GM23248 (cell line): ENCODE data around the gene LIM2. TPM values are rescaled to one million over a fixed set of nuclear protein-coding genes. Genes with fewer than 3 reads are reported as not detected.

ENCODE experiments used
- DNase-seq: peaks from one replicate; pipeline ENCODE4 v3.0.0-alpha.2; 2015
- H2AFZ ChIP-seq: fragments of 200-600 bp; sonication (generic); 2 replicates; pipeline ENCODE4 v1.6.1; 2016; ENCODE audit warnings: antibody characterized with exemption
- H3F3A ChIP-seq: fragments of 200-600 bp; sonication (generic); 2 replicates; pipeline ENCODE4 v1.6.1; 2016; ENCODE audit warnings: mild to moderate bottlenecking, antibody characterized with exemption, mixed run types; ENCODE audit not compliant: insufficient read depth
- H3K27ac ChIP-seq: fragments of 200-600 bp; sonication (generic); 2 replicates; pipeline ENCODE4 v1.5.1; 2016; ENCODE audit warnings: mild to moderate bottlenecking
- H3K27me3 ChIP-seq: fragments of 200-600 bp; sonication (generic); replicated peaks from 2 replicates; pipeline ENCODE4 v1.6.1; 2016; ENCODE audit warnings: mild to moderate bottlenecking; ENCODE audit not compliant: insufficient read depth
- H3K36me3 ChIP-seq: fragments of 200-600 bp; sonication (generic); 2 replicates; pipeline ENCODE4 v1.6.1; 2016; ENCODE audit warnings: low read depth, mild to moderate bottlenecking
- H3K4me1 ChIP-seq: fragments of 200-600 bp; sonication (generic); 2 replicates; pipeline ENCODE4 v1.6.1; 2016; ENCODE audit warnings: mild to moderate bottlenecking; ENCODE audit not compliant: insufficient read depth
- H3K4me2 ChIP-seq: fragments of 200-600 bp; sonication (generic); one replicate; pipeline ENCODE4 v1.6.1; 2016; ENCODE audit warnings: mild to moderate bottlenecking; ENCODE audit not compliant: unreplicated experiment
- H3K4me3 ChIP-seq: fragments of 200-600 bp; sonication (generic); 2 replicates; pipeline ENCODE4 v1.5.1; 2016; ENCODE audit warnings: mild to moderate bottlenecking
- H3K79me2 ChIP-seq: fragments of 200-600 bp; sonication (generic); 2 replicates; pipeline ENCODE4 v1.6.1; 2016; ENCODE audit warnings: mild to moderate bottlenecking; ENCODE audit not compliant: insufficient read depth
- H3K9ac ChIP-seq: fragments of 200-600 bp; sonication (generic); 2 replicates; pipeline ENCODE4 v1.6.1; 2016; ENCODE audit warnings: mild to moderate bottlenecking
- H3K9me2 ChIP-seq: fragments of 200-600 bp; sonication (generic); 2 replicates; pipeline ENCODE4 v1.6.1; 2016; ENCODE audit warnings: mixed run types, mild to moderate bottlenecking, moderate library complexity; ENCODE audit not compliant: insufficient read depth
- H3K9me3 ChIP-seq: fragments of 200-600 bp; sonication (generic); one replicate; pipeline ENCODE4 v1.6.1; 2017; ENCODE audit warnings: low read depth
- H4K20me1 ChIP-seq: fragments of 200-600 bp; sonication (generic); 2 replicates; pipeline ENCODE4 v1.6.0; 2016; ENCODE audit not compliant: insufficient read depth
- EZH2 ChIP-seq: fragments of 200-600 bp; sonication (generic); IDR thresholded peaks from 2 replicates; pipeline ENCODE4 v1.6.1; 2018; ENCODE audit warnings: antibody characterized with exemption, mild to moderate bottlenecking; ENCODE audit not compliant: insufficient read depth, poor library complexity, severe bottlenecking
- EZH2phosphoT487 ChIP-seq: fragments of 200-600 bp; sonication (generic); IDR thresholded peaks from 2 replicates; pipeline ENCODE4 v1.6.1; 2018; ENCODE audit warnings: antibody characterized with exemption, moderate library complexity, mild to moderate bottlenecking, low read depth; ENCODE audit not compliant: insufficient read depth
- WGBS, 2 experiments: methylation state at CpG; one replicate each; pipeline ENCODE4 v1.1.6; 2015 to 2017; ENCODE audit warnings: low lambda C conversion rate in 2 of 2, low coverage in 1 of 2; ENCODE audit errors: missing lambda C conversion rate in 2 of 2; 5-methylcytosine and 5-hydroxymethylcytosine counted together
- in situ Hi-C: fragments of 300-500 bp; cut with MboI; formaldehyde crosslinking; loops from 2 replicates; pipeline ENCODE4 v1.15.0; 2020
- polyA plus RNA-seq: library from polyadenylated mRNA; unstranded; fragments of >200 nt; fragmentation: Nextera tagmentation; extraction: Ambion mirVana; gene quantifications from 2 replicates; pipeline ENCODE4 v1.2.1, GENCODE V29; 2016
- total RNA-seq: library from RNA; depleted of rRNA; stranded (reverse); fragments of >200 nt; shearing (Covaris generic); gene quantifications from 2 replicates; pipeline ENCODE4 v1.2.3, GENCODE V29; 2014

Gene LIM2
- total and polyA plus RNA-seq, 2 experiments from 2014 or later = not detected

GRCh38 chr19:51370230-51370629, 17.5 kb downstream of the LIM2 start:
- WGBS, 2 experiments = 54% methylated on average over 4 of the region's 4 CpGs
- no peaks in the 10 kb centered on the region for H4K20me1 ChIP-seq
- H3K4me1 ChIP-seq = 0 out of 2 replicates have a peak, but pooled peaks cover 1% of the 10 kb centered on the region

GRCh38 chr19:51368366-51369282, 19.1 kb downstream of the LIM2 start, which contains the start of gene CLDND2:
Gene CLDND2 (minus strand): TSS chr19:51369003. CDS start chr19:51368577, 426 bp downstream.
- Histone ChIP-seq H3K4me2 (peak within 1 kb of the TSS; percentile 71), H4K20me1 (no peaks in the 10 kb centered on the region), H2AFZ (peak within 1 kb of the TSS; percentile 87), H3F3A (no peaks in the 10 kb centered on the region), H3K4me1 (0 out of 2 replicates have a peak, but pooled peaks cover 10% of the 10 kb centered on the region), H3K9me3 (no peaks in the 10 kb centered on the region), H3K27me3 (no peaks in the 10 kb centered on the region), H3K9me2 (no peaks in the 10 kb centered on the region), H3K79me2 (peaks cover 25% of the 10 kb centered on the region), H3K9ac (peak within 1 kb of the TSS; percentile 95), H3K36me3 (no peaks in the 10 kb centered on the region), H3K27ac (peak within 1 kb of the TSS; percentile 69), H3K4me3 (peak within 1 kb of the TSS; percentile 77)
- TF ChIP-seq EZH2 (no peak), EZH2phosphoT487 (no peak)
- DNase-seq = no peak
- WGBS, 2 experiments = 60% methylated on average over 23 of the region's 23 CpGs
- in situ Hi-C loops = no loop called here

More at GRCh38 chr19:51370230-51370629, 17.5 kb downstream of the LIM2 start:
- no peak for TF ChIP-seq EZH2phosphoT487
- Histone ChIP-seq H3K79me2 (peaks cover 9% of the 10 kb centered on the region), H3K27ac (no peak overlapping the region), H3K9ac (no peak overlapping the region), H3K4me2 (no peak overlapping the region), H3F3A (no peaks in the 10 kb centered on the region), H3K9me3 (no peaks in the 10 kb centered on the region), H3K4me3 (no peak overlapping the region), H3K36me3 (no peaks in the 10 kb centered on the region), H3K27me3 (no peaks in the 10 kb centered on the region), H2AFZ (no peak overlapping the region), H3K9me2 (no peaks in the 10 kb centered on the region)
- in situ Hi-C loops = no loop called here
- no peak for DNase-seq

- Histone ChIP-seq H3F3A (no peaks in the 10 kb centered on the region), H3K36me3 (no peaks in the 10 kb centered on the region), H3K27ac (peak overlapping the region; percentile 87), H3K9me2 (no peaks in the 10 kb centered on the region), H3K4me1 (peaks cover 14% of the 10 kb centered on the region; the same call in 1 of the 2 replicates), H3K9ac (peak overlapping the region; percentile 95), H3K4me2 (peak overlapping the region; percentile 91), H3K4me3 (peak overlapping the region; percentile 77), H3K27me3 (no peaks in the 10 kb centered on the region), H4K20me1 (no peaks in the 10 kb centered on the region), H3K9me3 (no peaks in the 10 kb centered on the region), H3K79me2 (peaks cover 33% of the 10 kb centered on the region), H2AFZ (peak overlapping the region; percentile 91)
- no peak for TF ChIP-seq EZH2
- no peak for TF ChIP-seq EZH2phosphoT487
- in situ Hi-C loops = no loop called here
- DNase-seq = peak; percentile 99
- 1% methylated on average over 62 to 63 of the region's 64 CpGs for WGBS, 2 experiments
Observed at GRCh38 chr19:51367565-51368365, 20.0 kb downstream of the LIM2 start.

- Histone ChIP-seq H3K27ac (peak overlapping the region; percentile 87), H3K79me2 (peaks cover 39% of the 10 kb centered on the region), H3K4me1 (peaks cover 14% of the 10 kb centered on the region; the same call in 1 of the 2 replicates), H3K9me3 (no peaks in the 10 kb centered on the region), H3K9me2 (no peaks in the 10 kb centered on the region), H3K27me3 (no peaks in the 10 kb centered on the region), H3K4me2 (peak overlapping the region; percentile 91), H3F3A (no peaks in the 10 kb centered on the region), H2AFZ (peak overlapping the region; percentile 91), H3K9ac (peak overlapping the region; percentile 95), H3K36me3 (no peaks in the 10 kb centered on the region), H3K4me3 (peak overlapping the region; percentile 77), H4K20me1 (no peaks in the 10 kb centered on the region)
- 0 to 1% methylated on average over 10 to 15 of the region's 15 CpGs for whole genome bisulfite sequencing, 2 experiments
- DNase-seq = no peak
- TF ChIP-seq EZH2 (no peak), EZH2phosphoT487 (no peak)
- in situ Hi-C loops = no loop called here
Observed at GRCh38 chr19:51367255-51367564, 20.6 kb downstream of the LIM2 start.
